HCT116 (cell line): ENCODE data around the gene ZNF438. TPM values are rescaled to one million over a fixed set of nuclear protein-coding genes. Genes with fewer than 3 reads are reported as not detected.

ENCODE experiments used
- ATAC-seq: fragments of 200-7000 bp; cut with Tn5 transposase; 2 replicates; pipeline ENCODE4 v1.9.1; 2020; ENCODE audit warnings: mild to moderate bottlenecking, moderate library complexity
- BruUV-seq: library from RNA; stranded (reverse); fragments of 400-500 nt; replicated peaks from 2 replicates; lab custom pipeline; 2021; lab: Mats Ljungman, UMichigan
- CTCF ChIA-PET: fragments of 300-600 bp; sonication (Branson Sonifier 250); formaldehyde crosslinking; loops from one replicate; lab custom pipeline; 2021; ENCODE audit warnings: antibody characterized with exemption; lab: Charles Lee
- POLR2A ChIA-PET: fragments of 300-600, 350-600 bp; sonication (Branson Sonifier 250); formaldehyde crosslinking; loops from one replicate; lab custom pipeline; 2021; ENCODE audit warnings: antibody characterized with exemption; lab: Charles Lee
- RAD21 ChIA-PET, 2 experiments: fragments of 300-600 bp; sonication (Branson Sonifier 250); formaldehyde crosslinking; loops; one replicate each; lab custom pipeline; 2023; ENCODE audit warnings: low total read pairs in 2 of 2; ENCODE audit not compliant: uncharacterized antibody in 2 of 2, unreplicated experiment in 2 of 2, low non-redundant PET in 1 of 2; lab: Charles Lee
- DNase-seq: peaks from one replicate; pipeline ENCODE4 v3.0.0-alpha.2; 2010; ENCODE audit warnings: low read depth, low spot score
- H2AFZ ChIP-seq: fragments of 200-600 bp; shearing (Covaris generic), sonication (generic); 2 replicates; pipeline ENCODE4 v1.6.1; 2017; ENCODE audit warnings: low read depth, mixed run types, mixed read lengths, antibody characterized with exemption, low read length; ENCODE audit not compliant: poor library complexity, severe bottlenecking
- H3K27ac ChIP-seq: 2 replicates; pipeline ENCODE4 v1.5.1; 2012; ENCODE audit warnings: low read depth, low read length
- H3K27me3 ChIP-seq: fragments of 200-600 bp; sonication (generic); 2 replicates; pipeline ENCODE4 v1.6.1; 2016; ENCODE audit warnings: mixed run types, low read length, mixed read lengths; ENCODE audit not compliant: insufficient read depth
- H3K36me3 ChIP-seq, 2 experiments: fragments of 200-500 bp in 1 of 2; fragments of 200-600 bp in 1 of 2; sonication (Bioruptor generic) in 1 of 2; sonication (generic) in 1 of 2; 2 replicates each; pipeline versions ENCODE4 v1.5.1 to v1.6.1; 2014 to 2016; ENCODE audit warnings: low read length in 2 of 2, inconsistent platforms in 1 of 2, mixed read lengths in 1 of 2, mixed run types in 1 of 2; ENCODE audit not compliant: insufficient read depth in 2 of 2, control insufficient read depth in 1 of 2
- H3K4me1 ChIP-seq, 2 experiments: fragments of 200-600 bp in 1 of 2; sonication (generic) in 1 of 2; 2 replicates each; pipeline versions ENCODE4 v1.5.1 to v1.6.1; 2012 to 2017; ENCODE audit warnings: low read length in 2 of 2, inconsistent platforms in 1 of 2, mild to moderate bottlenecking in 1 of 2, mixed read lengths in 1 of 2, mixed run types in 1 of 2, moderate library complexity in 1 of 2; ENCODE audit not compliant: insufficient read depth in 2 of 2, control insufficient read depth in 1 of 2
- H3K4me2 ChIP-seq: fragments of 200-600 bp; sonication (generic); 2 replicates; pipeline ENCODE4 v1.6.1; 2017; ENCODE audit warnings: mixed run types, low read length, mixed read lengths
- H3K4me3 ChIP-seq, 2 experiments: fragments of 200-600 bp in 1 of 2; sonication (generic) in 1 of 2; replicated peaks in 1 of 2; 2 replicates each; pipeline ENCODE4 v1.5.1; 2011 to 2016; ENCODE audit warnings: low read length in 2 of 2, control low read depth in 1 of 2, low read depth in 1 of 2, mild to moderate bottlenecking in 1 of 2, mixed read lengths in 1 of 2, mixed run types in 1 of 2
- H3K79me2 ChIP-seq: fragments of 200-600 bp; sonication (generic); 2 replicates; pipeline ENCODE4 v1.6.1; 2017; ENCODE audit warnings: mild to moderate bottlenecking, mixed run types, low read length, moderate library complexity, mixed read lengths; ENCODE audit not compliant: insufficient read depth
- H3K9ac ChIP-seq: fragments of 200-600 bp; sonication (generic); 2 replicates; pipeline ENCODE4 v1.6.1; 2016; ENCODE audit warnings: low read length, mixed read lengths
- H3K9me2 ChIP-seq: fragments of 200-600 bp; sonication (generic), shearing (Covaris generic); 2 replicates; pipeline ENCODE4 v1.6.1; 2017; ENCODE audit warnings: mixed run types, mild to moderate bottlenecking, moderate library complexity; ENCODE audit not compliant: insufficient read depth
- H3K9me3 ChIP-seq, 2 experiments: fragments of 200-500 bp in 1 of 2; fragments of 200-600 bp in 1 of 2; sonication (Bioruptor generic) in 1 of 2; sonication (generic) in 1 of 2; 2 replicates each; pipeline ENCODE4 v1.6.1; 2014 to 2017; ENCODE audit warnings: low read length in 2 of 2, mixed read lengths in 2 of 2, inconsistent platforms in 1 of 2, low read depth in 1 of 2, mild to moderate bottlenecking in 1 of 2, mixed run types in 1 of 2, moderate library complexity in 1 of 2; ENCODE audit not compliant: control insufficient read depth in 1 of 2, insufficient read depth in 1 of 2
- H4K20me1 ChIP-seq: fragments of 200-600 bp; sonication (generic), shearing (Covaris generic); 2 replicates; pipeline ENCODE4 v1.6.1; 2017; ENCODE audit warnings: mixed run types, mild to moderate bottlenecking, moderate library complexity; ENCODE audit not compliant: insufficient read depth
- ATF3 ChIP-seq: IDR thresholded peaks from 2 replicates; pipeline ENCODE4 v1.6.1; 2012
- CBX3 ChIP-seq: IDR thresholded peaks from 2 replicates; pipeline ENCODE4 v1.6.1; 2012; ENCODE audit warnings: low read depth
- CEBPB ChIP-seq: IDR thresholded peaks from 2 replicates; pipeline ENCODE4 v1.6.1; 2012; ENCODE audit warnings: low read depth
- CTCF ChIP-seq, 3 experiments: fragments of 200-600 bp in 1 of 3; sonication (generic) in 1 of 3; IDR thresholded peaks in 2 of 3; conservative IDR thresholded peaks in 1 of 3; 2 replicates each; pipeline ENCODE4 v1.5.1; 2012 to 2017; ENCODE audit warnings: low read depth in 2 of 3, low read length in 2 of 3, antibody characterized with exemption in 1 of 3, borderline replicate concordance in 1 of 3, control low read depth in 1 of 3, mild to moderate bottlenecking in 1 of 3, mixed read lengths in 1 of 3, mixed run types in 1 of 3, moderate library complexity in 1 of 3; ENCODE audit not compliant: insufficient read depth in 1 of 3
- EGR1 ChIP-seq: IDR thresholded peaks from 2 replicates; pipeline ENCODE4 v1.6.1; 2012; ENCODE audit warnings: low read depth
- ELF1 ChIP-seq: IDR thresholded peaks from 2 replicates; pipeline ENCODE4 v1.6.1; 2012; ENCODE audit warnings: low read depth, borderline replicate concordance
- EZH2 ChIP-seq: fragments of 200-600 bp; sonication (generic); IDR thresholded peaks from 2 replicates; pipeline ENCODE4 v1.6.1; 2017; ENCODE audit warnings: antibody characterized with exemption, mixed run types
- EZH2phosphoT487 ChIP-seq: fragments of 200-600 bp; IDR thresholded peaks from 2 replicates; pipeline ENCODE4 v1.6.1; 2018; ENCODE audit warnings: antibody characterized with exemption, borderline replicate concordance
- FOSL1 ChIP-seq: IDR thresholded peaks from 2 replicates; pipeline ENCODE4 v1.6.1; 2012; ENCODE audit warnings: low read depth
- MAX ChIP-seq: IDR thresholded peaks from 2 replicates; pipeline ENCODE4 v1.6.1; 2012
- POLR2AphosphoS5 ChIP-seq: IDR thresholded peaks from 2 replicates; pipeline ENCODE4 v1.6.1; 2011; ENCODE audit warnings: mild to moderate bottlenecking, low read depth, low read length, moderate library complexity
- RAD21 ChIP-seq: IDR thresholded peaks from 2 replicates; pipeline ENCODE4 v1.6.1; 2012; ENCODE audit warnings: low read depth, mild to moderate bottlenecking
- SIN3A ChIP-seq: IDR thresholded peaks from 2 replicates; pipeline ENCODE4 v1.6.1; 2012; ENCODE audit warnings: low read depth
- SP1 ChIP-seq: IDR thresholded peaks from 2 replicates; pipeline ENCODE4 v1.6.1; 2012; ENCODE audit warnings: low read depth
- SRF ChIP-seq: IDR thresholded peaks from 2 replicates; pipeline ENCODE4 v1.6.1; 2012; ENCODE audit warnings: low read depth
- TCF7L2 ChIP-seq: IDR thresholded peaks from 2 replicates; pipeline ENCODE4 v1.7.0; 2011; ENCODE audit warnings: borderline replicate concordance, inconsistent platforms; ENCODE audit not compliant: insufficient read depth, insufficient read length; ENCODE audit errors: extremely low read depth
- YY1 ChIP-seq: IDR thresholded peaks from 2 replicates; pipeline ENCODE4 v1.6.1; 2011; ENCODE audit warnings: low read length, low read depth, moderate library complexity, mild to moderate bottlenecking; ENCODE audit not compliant: insufficient replicate concordance; ENCODE audit errors: extremely low read depth
- ZNF274 ChIP-seq: fragments of 200-500 bp; sonication (Bioruptor generic); IDR thresholded peaks from 2 replicates; pipeline ENCODE4 v1.6.1; 2014; ENCODE audit warnings: mild to moderate bottlenecking, low read depth, low read length, inconsistent platforms
- intact Hi-C: fragments of 100-400 bp; cut with micrococcal nuclease; formaldehyde crosslinking; loops from 2 replicates; pipeline ENCODE4 v1.10.0; 2022
- total RNA-seq: library from RNA; stranded (reverse); gene quantifications from one replicate; pipeline ENCODE4 v1.2.1, GENCODE V29; 2021; ENCODE audit not compliant: unreplicated experiment

The ZNF438 gene
- total RNA-seq, 1 experiment from 2014 or later = 3.3 TPM

- no peak overlapping the region for H3K9ac ChIP-seq
- DNase-seq = no peak
- no peaks in the 10 kb centered on the region for H3K9me2 ChIP-seq
- CTCF ChIA-PET = interaction anchor here (0.9 kb wide), 1 partner anchor 51 kb away, joined by 3 read pairs; no protein-coding TSS in a partner anchor
- no peaks in the 10 kb centered on the region for H4K20me1 ChIP-seq
- no peak for ATAC-seq
- no peaks in the 10 kb centered on the region for H3K27me3 ChIP-seq
- BruUV-seq = no TSS peak
- no peak overlapping the region for H3K27ac ChIP-seq
- H3K4me1 ChIP-seq = peaks cover 0 to 16% of the 10 kb centered on the region in 2 experiments; a peak in 2 of 4 replicates
- no peaks in the 10 kb centered on the region for H3K79me2 ChIP-seq
- intact Hi-C loops = no loop called here
- TF ChIP-seq EZH2 (no peak), YY1 (no peak), SP1 (no peak), ZNF274 (no peak), RAD21 (no peak), SIN3A (no peak), ATF3 (no peak), CBX3 (no peak), POLR2AphosphoS5 (no peak), TCF7L2 (no peak)
- H3K36me3 ChIP-seq = no peaks in the 10 kb centered on the region
- no peaks in the 10 kb centered on the region for H3K9me3 ChIP-seq
- no peak overlapping the region for H3K4me2 ChIP-seq
- RAD21 ChIA-PET = no interaction called here
- no peak overlapping the region for H2AFZ ChIP-seq
- POLR2A ChIA-PET = no interaction called here
- no peak overlapping the region for H3K4me3 ChIP-seq
Measured at GRCh38 chr10:30980951-30981616, 50.6 kb downstream of the ZNF438 start.

- no peaks in the 10 kb centered on the region for H3K79me2 ChIP-seq
- H3K9me2 ChIP-seq = no peaks in the 10 kb centered on the region
- no peak overlapping the region for H3K27ac ChIP-seq
- CTCF ChIA-PET = no interaction called here
- H3K4me3 ChIP-seq = no peak overlapping the region
- H2AFZ ChIP-seq = no peak overlapping the region
- H3K9ac ChIP-seq = no peak overlapping the region
- RAD21 ChIA-PET = no interaction called here
- DNase-seq (no peak), ATAC-seq (no peak)
- POLR2A ChIA-PET = no interaction called here
- H4K20me1 ChIP-seq = no peaks in the 10 kb centered on the region
- no peaks in the 10 kb centered on the region for H3K27me3 ChIP-seq
- peaks cover 0 to 5% of the 10 kb centered on the region in 2 experiments; a peak in 2 of 4 replicates for H3K4me1 ChIP-seq
- BruUV-seq = no TSS peak
- no peaks in the 10 kb centered on the region for H3K36me3 ChIP-seq
- no peak overlapping the region for H3K4me2 ChIP-seq
- H3K9me3 ChIP-seq = no peaks in the 10 kb centered on the region
- intact Hi-C loops = no loop called here
- no peak for TF ChIP-seq ATF3
- TF ChIP-seq ZNF274 = no peak
- no peak for TF ChIP-seq EZH2
- no peak for TF ChIP-seq CTCF (IDR thresholded peaks at IDR 0.05 in 2 of 3, conservative IDR thresholded peaks at IDR 0.05 in 1 of 3; ENCODE audit: borderline replicate concordance in 1 of 3, insufficient read depth in 1 of 3, low read depth in 2 of 3, low read length in 2 of 3)
- no peak for TF ChIP-seq EZH2phosphoT487
- no peak for TF ChIP-seq SRF
- TF ChIP-seq ELF1 = no peak
- no peak for TF ChIP-seq MAX
- TF ChIP-seq FOSL1 = no peak
- no peak for TF ChIP-seq CBX3
- TF ChIP-seq SP1 = no peak
- no peak for TF ChIP-seq CEBPB
- no peak for TF ChIP-seq EGR1
Measured at GRCh38 chr10:30979956-30980355, 51.7 kb downstream of the ZNF438 start.
